ENCODE measurements around the gene IGFBP1.
"Not testable (repeated sequence)": the region's sequence is repeated elsewhere in the genome, so short reads cannot be mapped to it uniquely, and the experiment has no call there.

The IGFBP1 gene

DNA sequence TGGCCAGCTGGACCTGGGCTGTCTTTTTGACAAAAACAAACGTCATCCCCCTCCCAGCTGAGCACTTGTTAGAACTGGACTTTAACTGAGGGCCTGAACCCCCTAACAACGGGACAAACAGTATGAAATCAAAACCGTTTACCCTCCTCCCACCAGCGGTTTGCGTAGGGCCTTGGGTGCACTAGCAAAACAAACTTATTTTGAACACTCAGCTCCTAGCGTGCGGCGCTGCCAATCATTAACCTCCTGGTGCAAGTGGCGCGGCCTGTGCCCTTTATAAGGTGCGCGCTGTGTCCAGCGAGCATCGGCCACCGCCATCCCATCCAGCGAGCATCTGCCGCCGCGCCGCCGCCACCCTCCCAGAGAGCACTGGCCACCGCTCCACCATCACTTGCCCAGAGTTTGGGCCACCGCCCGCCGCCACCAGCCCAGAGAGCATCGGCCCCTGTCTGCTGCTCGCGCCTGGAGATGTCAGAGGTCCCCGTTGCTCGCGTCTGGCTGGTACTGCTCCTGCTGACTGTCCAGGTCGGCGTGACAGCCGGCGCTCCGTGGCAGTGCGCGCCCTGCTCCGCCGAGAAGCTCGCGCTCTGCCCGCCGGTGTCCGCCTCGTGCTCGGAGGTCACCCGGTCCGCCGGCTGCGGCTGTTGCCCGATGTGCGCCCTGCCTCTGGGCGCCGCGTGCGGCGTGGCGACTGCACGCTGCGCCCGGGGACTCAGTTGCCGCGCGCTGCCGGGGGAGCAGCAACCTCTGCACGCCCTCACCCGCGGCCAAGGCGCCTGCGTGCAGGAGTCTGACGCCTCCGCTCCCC lies at the start of gene IGFBP1:
Gene IGFBP1, plus strand, starts transcription at position 304 of the 808 bp plus-strand sequence. Its CDS starts 165 bp downstream, at position 469.
- DNase-seq: no peak

DNA sequence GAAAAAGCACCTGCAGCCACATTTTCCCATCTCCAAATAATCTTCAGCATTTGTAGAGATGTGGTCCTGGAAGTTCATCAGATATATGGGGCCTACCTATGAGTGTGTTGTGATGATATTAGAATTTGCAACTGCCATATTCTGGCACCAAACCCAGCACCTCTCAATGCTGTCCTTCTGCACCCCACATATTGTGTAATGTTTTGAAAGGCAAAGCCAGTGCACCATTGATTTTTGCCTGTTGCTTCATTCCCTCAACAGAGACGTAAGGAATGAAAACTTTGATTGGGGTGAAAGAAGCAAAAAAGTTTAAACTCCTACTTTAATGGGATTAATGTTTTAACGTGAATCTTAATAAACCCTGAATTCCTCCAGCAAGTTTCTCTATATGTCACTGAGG lies 49.4 kb upstream of the IGFBP1 start:
- DNase-seq: not testable (repeated sequence)

DNA sequence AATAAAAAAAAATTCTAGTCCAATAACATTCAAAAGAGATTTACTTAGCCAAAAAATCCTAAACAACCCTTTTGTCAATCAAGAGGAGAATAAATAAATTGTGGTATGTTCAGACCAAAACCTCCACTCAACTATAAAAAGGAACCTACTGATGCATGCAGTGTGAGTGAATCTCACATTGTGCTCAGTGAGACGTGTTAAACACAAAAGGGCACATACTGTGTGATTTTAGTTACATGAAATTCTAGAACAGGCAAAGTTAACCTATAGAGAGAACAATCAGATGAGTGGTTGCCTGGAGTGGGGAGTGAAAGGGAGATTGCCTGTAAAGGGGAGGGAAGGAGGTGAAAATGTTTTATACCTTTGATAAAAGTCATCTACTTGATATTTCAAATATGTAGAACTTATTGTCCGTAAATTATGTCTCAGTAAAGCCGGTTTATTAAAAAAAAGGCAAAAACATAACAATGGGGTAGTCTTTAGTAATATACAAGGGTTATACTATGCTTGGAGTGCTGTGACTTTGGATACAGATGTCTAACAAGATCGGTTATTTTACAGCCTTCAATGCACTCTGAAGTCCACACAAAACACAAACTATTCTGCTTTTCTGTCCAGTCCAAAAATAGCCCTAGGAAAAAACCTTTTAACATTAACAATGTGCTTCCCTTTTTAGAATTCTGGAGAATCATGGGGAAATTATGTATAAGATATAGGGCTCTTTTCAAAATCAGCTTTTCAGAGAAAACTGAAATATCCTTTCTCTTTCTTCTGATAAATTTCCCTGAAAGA lies 46.2 kb upstream of the IGFBP1 start:
- not testable (repeated sequence) for DNase-seq

DNA sequence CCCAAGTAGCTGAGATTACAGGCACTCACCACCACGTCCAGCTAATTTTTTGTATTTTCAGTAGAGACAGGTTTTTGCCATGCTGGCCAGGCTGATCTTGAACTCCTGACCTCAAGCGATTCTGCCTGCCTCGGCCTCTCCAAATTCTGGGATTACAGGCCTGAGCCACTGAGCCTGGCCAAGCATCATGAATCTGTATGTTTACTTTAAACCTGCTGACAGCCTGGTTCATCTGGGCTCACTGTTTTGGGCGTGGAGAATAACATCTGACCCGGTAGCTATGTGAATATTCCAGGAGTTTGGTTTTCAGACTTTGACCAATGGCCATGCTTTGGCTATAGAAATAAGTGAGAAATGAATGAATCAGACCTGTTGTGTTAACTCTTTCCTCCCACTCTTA lies 41.8 kb upstream of the IGFBP1 start:
- not testable (repeated sequence) for DNase-seq

DNA sequence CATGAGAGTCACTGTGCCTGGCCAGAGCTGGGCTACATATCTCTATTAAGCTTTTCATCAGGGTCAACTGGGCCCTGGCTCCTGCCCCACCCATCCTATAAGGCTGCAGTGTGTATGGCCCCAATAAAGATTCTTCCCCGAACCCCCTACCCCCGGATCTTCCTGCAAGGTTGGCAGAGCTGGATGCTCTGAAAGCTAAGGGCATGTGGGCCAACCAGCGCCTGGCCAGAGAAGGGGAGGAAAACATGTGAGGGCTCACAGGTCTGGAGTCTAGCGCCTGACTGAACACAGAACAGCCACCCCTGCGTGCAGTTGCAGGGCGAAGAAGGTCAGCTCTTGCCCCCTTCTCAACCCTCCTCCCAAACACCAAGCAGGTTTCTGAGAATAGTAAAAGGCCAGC lies 39.6 kb upstream of the IGFBP1 start:
- DNase-seq: not testable (repeated sequence)

DNA sequence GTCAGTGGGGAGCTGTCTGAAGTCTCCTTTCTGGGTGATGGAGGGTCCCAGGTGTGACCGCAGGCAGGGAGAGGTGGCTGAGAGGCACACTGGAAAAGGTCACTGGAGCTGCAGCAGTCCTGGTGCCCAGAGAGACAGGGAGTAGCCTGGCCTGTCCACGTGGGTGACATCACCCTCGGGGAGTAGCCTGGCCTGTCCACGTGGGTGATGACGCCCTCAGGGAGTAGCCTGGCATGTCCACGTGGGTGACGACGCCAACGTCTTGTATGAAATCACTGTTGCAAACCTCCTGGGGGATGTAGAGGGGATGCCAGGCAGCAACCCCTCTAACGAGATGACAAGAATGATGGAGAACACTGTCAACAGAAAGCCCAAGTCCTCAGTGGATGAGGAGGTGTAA lies 35.3 kb upstream of the IGFBP1 start:
- not testable (repeated sequence) for DNase-seq

DNA sequence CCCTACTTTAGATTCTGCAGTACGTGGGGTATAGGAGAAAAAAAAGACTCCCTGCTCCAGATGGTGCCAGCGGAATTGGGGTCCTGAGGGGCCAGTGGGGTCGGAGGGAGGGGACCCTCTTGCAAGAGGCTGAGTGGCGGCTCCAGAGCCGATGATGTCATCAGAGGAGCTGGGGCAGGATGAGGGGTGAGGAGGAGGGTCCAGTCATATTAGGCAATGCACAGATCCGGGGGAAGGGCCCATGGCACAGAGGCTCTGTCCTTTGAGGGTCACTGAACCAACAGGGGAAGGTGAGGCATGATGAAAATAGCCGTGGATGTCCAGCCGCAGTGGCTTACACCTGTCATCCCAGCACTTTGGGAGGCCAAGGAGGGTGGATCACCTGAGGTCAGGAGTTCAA lies 34.8 kb upstream of the IGFBP1 start:
- DNase-seq: not testable (repeated sequence)

DNA sequence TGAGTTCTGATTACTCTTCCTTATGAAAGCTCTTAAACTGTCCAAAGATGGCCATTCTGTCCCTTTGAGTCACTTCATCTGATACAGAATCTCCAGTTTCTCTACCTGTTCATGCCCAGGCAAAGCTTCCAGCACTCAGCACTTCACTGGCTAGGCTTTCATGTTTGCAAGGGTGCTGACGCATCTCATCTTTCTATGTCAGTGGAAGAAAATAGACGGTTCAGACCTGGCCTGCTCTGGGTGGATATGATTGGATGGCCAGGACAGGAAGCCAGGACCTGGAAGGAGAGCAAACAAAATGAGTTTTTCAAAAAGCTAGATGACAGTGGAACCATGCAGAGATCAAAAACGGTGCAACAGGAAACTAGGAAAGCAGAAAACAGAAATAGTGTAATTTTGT lies 32.6 kb upstream of the IGFBP1 start:
- DNase-seq: not testable (repeated sequence)

DNA sequence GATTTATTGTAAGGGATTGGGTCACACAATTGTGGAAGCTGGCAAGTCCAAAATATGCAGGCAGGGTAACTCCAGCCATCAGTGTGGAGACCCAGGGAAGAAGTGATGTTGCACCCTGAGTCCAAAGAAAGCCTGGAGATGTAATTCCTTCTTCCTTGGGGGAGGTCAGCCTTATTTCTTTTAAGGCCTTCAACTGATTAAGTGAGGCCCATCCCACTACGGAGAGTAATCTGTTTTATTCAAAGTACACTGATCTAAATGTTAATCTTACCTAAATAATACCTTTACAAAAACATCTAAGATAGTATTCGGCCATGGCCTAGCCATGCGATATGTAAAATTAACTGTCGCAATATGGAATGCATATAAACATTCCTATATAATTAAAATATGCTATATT lies 31.4 kb upstream of the IGFBP1 start:
- DNase-seq: not testable (repeated sequence)

DNA sequence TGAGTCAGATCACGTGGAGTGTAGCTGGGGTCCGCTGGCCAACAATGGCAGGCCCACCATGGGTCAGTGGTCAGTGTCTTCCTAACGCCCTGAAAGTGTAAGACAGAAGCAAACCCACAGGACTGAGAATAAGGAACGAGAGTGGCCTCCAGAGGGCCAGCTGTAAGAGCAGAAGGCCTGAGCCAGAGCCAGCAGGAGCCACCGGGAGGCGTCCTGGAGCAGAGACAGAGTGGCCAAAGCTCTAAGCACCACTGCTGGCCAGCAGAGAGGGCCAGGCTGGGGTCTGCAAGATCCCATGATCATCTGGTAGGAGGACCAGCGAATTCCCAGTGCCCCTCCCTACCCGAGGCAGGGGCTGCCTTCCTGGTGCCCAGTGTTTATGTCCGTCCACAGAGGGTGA lies 24.6 kb upstream of the IGFBP1 start:
- no peak for DNase-seq

DNA sequence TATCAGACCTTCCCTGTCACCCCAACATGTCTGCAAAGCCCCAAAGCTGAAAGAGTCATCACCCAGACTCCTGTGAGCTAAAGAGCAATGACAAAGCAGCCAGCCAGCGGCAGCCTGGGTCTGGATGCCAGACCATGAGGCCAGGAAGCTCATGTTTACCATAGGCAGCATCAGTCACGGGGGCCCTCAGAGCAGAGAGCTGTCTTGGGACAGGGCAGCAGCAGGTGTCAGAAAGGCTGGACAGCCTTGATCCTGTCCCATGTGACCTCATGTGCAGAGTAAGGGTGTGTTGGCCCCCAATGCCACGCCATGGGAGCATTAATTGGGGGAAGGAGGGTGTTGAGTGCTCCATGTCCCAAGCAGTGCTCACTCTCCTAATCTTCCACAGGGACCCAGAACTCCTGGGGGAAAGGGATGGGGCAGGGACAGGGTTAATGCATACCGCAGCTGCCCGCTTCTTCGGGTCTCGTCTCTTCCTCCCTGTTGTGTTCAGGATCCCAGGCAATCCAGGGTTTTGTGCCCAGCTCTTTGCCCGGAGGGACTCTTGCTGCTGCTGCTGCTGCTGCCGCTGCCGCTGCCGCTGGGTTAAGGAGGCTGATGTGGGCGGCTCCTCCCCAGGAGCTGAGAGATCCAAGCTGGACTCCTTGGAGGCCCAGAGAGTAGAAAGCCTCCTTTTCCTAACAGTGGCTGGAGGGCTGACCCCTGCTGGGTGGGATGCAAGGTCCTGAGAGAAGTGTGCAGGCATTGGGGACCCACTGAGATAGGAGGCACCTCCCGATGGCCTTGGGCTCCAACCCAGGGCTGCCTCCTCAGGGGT lies 22.5 kb upstream of the IGFBP1 start:
- no peak for DNase-seq

DNA sequence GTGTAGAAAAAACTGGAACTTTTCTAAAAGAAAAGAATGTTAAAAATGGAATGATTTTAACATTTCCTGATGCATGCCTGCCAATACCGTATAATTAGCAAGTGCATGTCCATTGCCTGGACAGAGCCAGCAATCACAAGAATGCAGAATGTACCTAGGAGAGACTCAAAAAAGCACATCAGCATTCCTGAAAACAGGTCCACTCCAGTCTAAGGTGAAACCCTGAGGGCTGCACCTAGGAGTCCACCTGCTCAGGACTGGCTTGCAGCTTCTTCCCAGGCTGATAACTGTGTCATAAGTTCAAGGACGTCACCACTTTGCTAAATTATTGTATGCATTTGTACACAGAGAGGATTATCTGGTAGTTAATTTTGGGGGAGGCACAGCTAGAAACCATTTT lies 20.8 kb upstream of the IGFBP1 start:
- DNase-seq: no peak

DNA sequence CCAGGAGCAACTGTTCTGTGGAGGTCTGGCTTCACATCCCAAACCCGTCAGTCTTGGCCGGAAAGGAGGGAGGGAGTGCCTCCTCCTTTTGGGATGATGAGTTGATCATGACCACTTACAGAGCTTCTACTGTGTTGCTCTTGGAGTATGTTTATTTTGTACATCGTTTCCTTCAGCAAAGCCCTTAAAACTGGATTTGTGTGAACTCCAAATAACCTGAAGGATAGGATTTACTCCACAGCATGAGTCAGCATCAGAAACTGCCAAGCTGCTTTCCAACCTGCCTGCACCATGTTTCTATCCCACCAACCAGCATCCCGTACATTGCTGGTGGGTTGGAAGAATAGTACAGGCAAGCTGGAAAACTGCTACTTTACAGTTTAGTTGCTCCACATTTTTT lies 18.9 kb upstream of the IGFBP1 start:
- DNase-seq: no peak

DNA sequence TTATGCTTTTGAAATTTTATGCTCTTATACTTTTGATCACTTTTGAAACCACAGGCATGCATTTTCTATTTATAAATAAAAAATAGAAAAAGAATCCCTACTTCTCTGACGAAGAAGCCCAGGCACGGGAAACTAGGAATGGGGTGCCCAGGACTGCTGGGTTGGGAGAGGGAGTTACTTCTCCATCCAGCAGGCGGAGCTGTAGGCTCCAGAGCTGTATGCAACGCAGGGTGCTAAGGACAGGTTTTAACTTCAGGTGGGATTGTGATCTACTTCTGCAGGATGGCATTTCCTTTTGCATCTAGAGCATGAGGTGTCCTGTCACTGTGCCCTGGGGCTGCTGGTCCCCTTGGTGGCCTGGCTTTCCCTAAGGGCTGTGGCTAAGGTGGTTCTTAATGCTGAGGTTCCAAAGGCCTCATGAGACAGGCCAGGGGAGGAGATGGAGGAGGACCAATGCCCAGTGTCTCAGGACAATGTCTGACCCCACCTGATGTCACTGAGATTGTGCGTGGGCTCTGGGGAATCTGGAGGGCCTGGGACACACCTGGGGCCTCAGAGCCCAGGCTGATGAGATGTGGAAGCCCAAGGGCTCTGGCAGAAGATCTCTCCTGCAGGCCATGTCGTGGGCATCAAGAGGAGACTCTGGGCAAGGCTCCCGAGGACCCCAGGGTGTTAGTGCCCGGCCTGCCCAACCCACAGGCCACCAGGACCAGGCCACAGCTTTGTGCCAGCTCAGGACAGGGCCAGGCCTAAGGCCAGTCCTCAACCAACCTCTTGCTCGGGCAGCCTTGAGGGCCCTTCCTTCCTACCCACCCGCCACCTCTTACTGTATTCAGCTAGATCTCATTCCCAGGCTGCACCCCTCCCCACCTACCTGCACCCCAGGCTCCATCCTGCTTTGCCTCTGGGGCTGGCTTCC lies 15.9 kb upstream of the IGFBP1 start:
- no peak for DNase-seq

DNA sequence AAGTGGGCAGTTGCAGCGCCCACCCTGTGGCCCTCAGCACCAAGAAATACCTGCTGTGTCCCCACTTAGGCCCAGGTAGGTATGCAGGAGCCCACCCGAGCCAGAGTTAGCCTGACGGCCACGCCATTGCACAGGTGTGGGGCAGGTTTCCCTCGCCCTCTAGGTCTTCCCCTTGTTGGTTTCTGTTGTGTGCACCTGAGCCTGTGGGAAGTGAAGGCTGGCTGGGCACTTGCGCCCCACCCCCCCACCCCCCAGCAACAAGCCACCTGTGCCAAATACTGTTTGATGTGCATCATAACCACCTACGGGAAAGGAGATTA lies 15.3 kb upstream of the IGFBP1 start, which contains the start of gene CCDC201:
Gene CCDC201, minus strand, starts transcription at position 48 of the 320 bp plus-strand sequence. CDS start 75 bp downstream, outside the sequence.
- no peak for DNase-seq

DNA sequence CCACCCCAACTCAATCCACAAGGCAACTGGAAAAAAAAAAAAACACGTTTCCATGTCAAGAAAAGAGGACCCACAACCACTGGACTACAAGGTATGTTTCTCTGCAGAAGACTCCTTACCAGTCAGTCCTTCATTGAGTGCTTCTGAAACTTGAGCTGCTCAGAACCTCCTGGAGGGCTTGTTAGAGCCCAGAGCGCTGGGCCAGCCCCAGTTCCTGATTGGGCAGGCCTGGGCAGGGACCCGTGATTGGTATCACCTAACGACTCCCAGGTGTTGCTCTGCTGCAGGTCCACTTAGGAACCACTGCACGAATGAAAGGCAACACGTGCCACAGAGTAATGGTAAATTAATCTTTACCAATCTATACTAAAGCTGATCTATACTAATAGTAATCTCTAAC lies 14.9 kb upstream of the IGFBP1 start:
- DNase-seq: no peak

DNA sequence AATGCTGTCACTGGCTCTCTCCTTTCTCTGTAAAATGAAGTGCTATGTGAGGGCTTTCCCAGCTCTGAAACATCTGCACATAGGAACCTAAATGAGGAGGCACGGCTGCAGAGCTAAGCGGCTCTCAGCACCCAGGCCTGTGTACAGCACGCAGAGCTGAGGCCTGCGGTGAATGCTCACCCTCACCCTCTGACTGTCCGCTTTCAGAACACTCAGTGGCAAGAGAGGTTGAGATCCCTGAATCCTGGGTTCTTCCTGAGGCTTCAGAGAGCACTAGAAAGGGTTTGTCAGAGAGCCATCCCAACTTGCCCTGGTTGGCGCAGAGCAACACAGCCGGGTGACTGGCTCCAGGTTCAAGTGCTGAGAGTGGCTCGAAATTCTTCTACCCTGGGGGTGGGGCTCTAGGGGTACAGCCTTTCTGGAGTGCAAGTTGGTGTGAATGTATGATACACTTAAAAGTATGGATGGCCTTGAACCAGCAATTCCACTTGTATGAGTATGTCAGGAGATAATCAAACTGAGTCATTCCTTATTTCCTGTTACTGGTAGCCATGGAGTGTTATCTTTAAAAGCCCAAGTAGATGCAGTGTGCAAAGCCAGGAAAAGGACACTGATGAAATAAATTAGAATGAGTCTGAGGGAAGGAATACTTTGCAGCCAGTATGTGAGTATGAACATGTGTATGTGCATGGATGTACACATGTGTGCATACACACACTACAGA lies 13.7 kb upstream of the IGFBP1 start:
- DNase-seq: no peak

DNA sequence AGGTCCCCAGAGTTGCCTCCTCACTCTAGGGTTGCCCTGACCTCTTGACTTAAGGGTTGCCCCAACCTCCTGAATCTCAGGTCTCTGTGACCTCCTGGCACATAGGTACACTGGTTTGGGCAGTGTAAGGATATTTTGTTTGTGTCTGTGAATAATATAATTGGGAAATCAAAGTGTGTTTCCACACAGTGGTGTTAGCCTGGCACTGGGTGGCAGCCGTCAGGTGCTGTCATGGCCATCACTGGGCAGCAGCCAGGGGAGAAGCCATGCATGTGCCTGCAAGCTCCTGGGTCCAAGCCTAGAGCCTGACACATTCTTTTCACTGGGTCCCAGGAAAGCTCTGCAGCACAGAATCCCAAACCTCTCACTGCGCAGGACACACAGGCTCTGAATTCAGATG lies 11.8 kb upstream of the IGFBP1 start:
- DNase-seq: no peak

DNA sequence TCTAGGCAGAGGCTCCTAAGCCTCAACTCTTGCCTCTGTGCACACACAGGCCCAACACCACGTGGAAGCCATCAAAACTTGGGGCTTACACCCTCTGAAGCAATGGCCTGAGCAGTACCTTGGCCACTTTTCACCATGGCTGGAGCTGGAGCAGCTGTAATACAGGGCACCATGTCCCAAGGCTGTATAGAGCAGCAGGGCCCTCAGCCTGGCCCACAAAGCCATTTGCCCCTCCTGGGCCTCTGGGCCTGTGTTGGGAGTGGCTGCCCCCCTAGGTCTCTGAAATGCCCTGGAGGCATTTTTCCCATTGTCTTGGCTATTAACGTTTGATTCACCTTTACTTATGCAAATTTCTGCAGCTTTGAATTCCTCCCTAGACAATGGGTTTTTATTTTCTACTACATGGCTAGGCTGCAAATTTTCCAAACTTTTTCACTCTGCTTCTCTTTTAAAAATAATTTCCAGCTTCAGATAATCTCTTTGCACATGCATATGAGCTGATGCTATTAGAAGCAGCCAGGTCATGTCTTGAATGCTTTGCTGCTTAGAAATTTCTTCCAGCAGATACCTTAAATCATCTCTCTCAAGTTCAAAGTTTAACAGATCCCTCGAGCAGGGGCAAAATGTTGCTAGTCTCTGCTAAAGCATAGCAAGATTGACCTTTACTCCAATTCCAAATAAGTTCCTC lies 9.7 kb upstream of the IGFBP1 start:
- no peak for DNase-seq

DNA sequence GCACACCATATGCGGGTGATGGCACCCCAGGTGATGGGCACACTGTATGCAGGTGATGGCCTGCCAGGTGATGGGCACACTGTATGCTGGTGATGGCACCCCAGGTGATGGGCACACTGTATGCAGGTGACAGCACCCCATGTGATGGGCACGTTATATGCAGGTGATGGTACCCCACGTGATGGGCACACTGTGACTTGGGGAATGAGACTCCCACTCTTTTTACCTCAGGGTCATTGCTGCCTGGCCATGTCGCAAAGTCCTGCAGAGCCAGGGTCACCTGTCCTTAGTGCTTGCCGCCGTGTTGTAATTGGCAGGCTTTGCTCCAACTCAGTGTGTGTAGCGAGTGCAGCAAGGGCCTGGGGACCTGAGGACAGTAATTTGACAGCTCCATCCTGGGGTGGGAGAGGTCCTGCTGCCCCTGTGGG lies 7.8 kb upstream of the IGFBP1 start:
- DNase-seq: no peak

DNA sequence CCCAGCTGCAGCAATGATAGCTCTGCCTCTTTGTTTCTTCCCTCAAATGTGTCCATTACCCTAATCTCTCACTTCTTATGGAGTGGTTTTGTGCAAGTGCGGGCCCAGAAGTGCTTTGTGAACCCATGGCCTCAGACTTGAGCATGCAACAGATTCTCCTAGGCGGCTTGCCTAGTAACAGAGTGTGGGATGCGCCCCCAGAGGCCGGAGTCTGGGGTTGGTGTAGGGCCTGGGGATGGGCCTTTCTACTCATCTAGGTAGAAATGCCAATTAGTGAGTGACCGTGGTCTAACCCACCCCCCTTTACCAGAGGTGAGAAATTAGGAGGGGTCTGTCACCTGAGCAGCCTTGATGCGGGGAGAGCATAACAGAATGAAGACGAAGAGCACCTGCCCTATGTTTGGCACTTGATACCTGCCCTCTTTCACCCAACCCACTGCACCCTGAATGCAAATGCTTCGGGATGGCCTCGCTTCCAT lies 7.0 kb upstream of the IGFBP1 start:
- no peak for DNase-seq
